Endodermal cell (in vitro differentiated cells): ENCODE data around the gene CD46. TPM values are rescaled to one million over a fixed set of nuclear protein-coding genes. Genes with fewer than 3 reads are reported as not detected.

Experiments used
- DNase-seq: peaks from one replicate; pipeline ENCODE4 v3.0.0-alpha.2; 2017
- H3K27ac ChIP-seq: 2 replicates; pipeline ENCODE4 v1.5.1; 2013; ENCODE audit warnings: mild to moderate bottlenecking, low read depth, low read length, moderate library complexity
- H3K27me3 ChIP-seq: 2 replicates; pipeline ENCODE4 v1.6.1; 2013; ENCODE audit warnings: mild to moderate bottlenecking, low read length, moderate library complexity; ENCODE audit not compliant: insufficient read depth, control insufficient read depth, poor library complexity, severe bottlenecking
- H3K36me3 ChIP-seq: 2 replicates; pipeline ENCODE4 v1.7.0; 2013; ENCODE audit warnings: mild to moderate bottlenecking, low read length, moderate library complexity; ENCODE audit not compliant: control insufficient read depth, insufficient read depth
- H3K4me1 ChIP-seq: one replicate; pipeline ENCODE4 v1.7.0; 2013; ENCODE audit warnings: low read length; ENCODE audit not compliant: control insufficient read depth, insufficient read depth
- H3K4me3 ChIP-seq: 2 replicates; pipeline ENCODE4 v1.5.1; 2013; ENCODE audit warnings: mild to moderate bottlenecking, low read length, moderate library complexity
- H3K9ac ChIP-seq: 2 replicates; pipeline ENCODE4 v1.6.1; 2013; ENCODE audit warnings: mild to moderate bottlenecking, low read length, moderate library complexity; ENCODE audit not compliant: poor library complexity, severe bottlenecking; ENCODE audit errors: extremely low read depth
- H3K9me3 ChIP-seq: 2 replicates; pipeline ENCODE4 v1.6.1; 2013; ENCODE audit warnings: mild to moderate bottlenecking, low read length, moderate library complexity; ENCODE audit not compliant: control insufficient read depth
- H3K27ac Mint-ChIP-seq: 2 replicates; pipeline ENCODE4 v1.8.0; 2020; ENCODE audit warnings: mixed read lengths
- H3K27me3 Mint-ChIP-seq: 2 replicates; pipeline ENCODE4 v1.8.0; 2021; ENCODE audit warnings: mild to moderate bottlenecking, mixed read lengths; ENCODE audit not compliant: insufficient read depth
- H3K36me3 Mint-ChIP-seq: 2 replicates; pipeline ENCODE4 v1.8.0; 2020; ENCODE audit warnings: low read depth, mixed read lengths
- H3K4me1 Mint-ChIP-seq: 2 replicates; pipeline ENCODE4 v1.8.0; 2020; ENCODE audit warnings: mixed read lengths
- H3K4me3 Mint-ChIP-seq: 2 replicates; pipeline ENCODE4 v1.8.0; 2020; ENCODE audit warnings: mild to moderate bottlenecking, moderate library complexity, mixed read lengths
- H3K9me3 Mint-ChIP-seq: 2 replicates; pipeline ENCODE4 v1.8.0; 2020; ENCODE audit warnings: mild to moderate bottlenecking, mixed read lengths
- CTCF ChIP-seq: fragments of 200-600 bp; sonication (generic); conservative IDR thresholded peaks from 2 replicates; pipeline ENCODE4 v1.5.0; 2021; ENCODE audit warnings: antibody characterized with exemption, mild to moderate bottlenecking
- WGBS, 2 experiments: methylation state at CpG; one replicate each; pipeline versions ENCODE4 v1.1.5 to v1.1.7; 2013; ENCODE audit warnings: missing lambda C conversion rate in 2 of 2, mixed read lengths in 1 of 2; ENCODE audit not compliant: insufficient coverage in 1 of 2, insufficient read length in 1 of 2; 5-methylcytosine and 5-hydroxymethylcytosine counted together
- total RNA-seq, 2 donors: library from RNA; stranded (reverse); fragmentation: NEBNext Ultra II Directional in 1 of 2; extraction: Animal tissue kit (Norgen Biotek cat#: 25700) in 1 of 2; gene quantifications; 2 replicates in 1 of 2; 3 replicates in 1 of 2; pipeline ENCODE4 v1.2.1, GENCODE V29; 2021

Gene CD46
- total RNA-seq, 2 donors from 2014 or later = 132 to 135 TPM

- Mint-ChIP-seq H3K4me1 (peaks cover 51% of the 10 kb centered on the region), H3K9me3 (no peaks in the 10 kb centered on the region), H3K36me3 (peaks cover 8% of the 10 kb centered on the region), H3K4me3 (peak overlapping the region; percentile 99), H3K27ac (peak overlapping the region; percentile 98), H3K27me3 (no peaks in the 10 kb centered on the region)
- WGBS, 2 experiments = 0% methylated on average over 8 to 30 of the region's 30 CpGs
- peaks cover 8% of the 10 kb centered on the region for H3K36me3 ChIP-seq
- no peaks in the 10 kb centered on the region for H3K27me3 ChIP-seq
- peak overlapping the region; percentile 91 for H3K4me3 ChIP-seq
- peak overlapping the region; percentile 67 for H3K9ac ChIP-seq
- no peak for TF ChIP-seq CTCF
- peak; percentile 71 for DNase-seq
- no peaks in the 10 kb centered on the region for H3K9me3 ChIP-seq
- peak overlapping the region; percentile 85 for H3K27ac ChIP-seq
- H3K4me1 ChIP-seq = no peaks in the 10 kb centered on the region
These were observed 673 bp downstream of the CD46 start for GRCh38 chr1:207752456-207752998.

- no peak overlapping the region for H3K27ac ChIP-seq
These were observed 1.8 kb downstream of the CD46 start for GRCh38 chr1:207753611-207754010.

GRCh38 chr1:207754011-207754410 is 2.2 kb downstream of the CD46 start:
- peak overlapping the region; percentile 99 for H3K4me3 Mint-ChIP-seq
- peak overlapping the region; percentile 91 for H3K4me3 ChIP-seq

More at GRCh38 chr1:207753611-207754010, 1.8 kb downstream of the CD46 start:
- Mint-ChIP-seq H3K9me3 (no peaks in the 10 kb centered on the region), H3K27me3 (no peaks in the 10 kb centered on the region), H3K36me3 (peaks cover 17% of the 10 kb centered on the region), H3K27ac (no peak overlapping the region), H3K4me1 (peaks cover 48% of the 10 kb centered on the region), H3K4me3 (peak overlapping the region; percentile 99)
- Histone ChIP-seq H3K4me1 (no peaks in the 10 kb centered on the region), H3K9ac (no peak overlapping the region), H3K27me3 (no peaks in the 10 kb centered on the region), H3K36me3 (peaks cover 18% of the 10 kb centered on the region), H3K4me3 (peak overlapping the region; percentile 91), H3K9me3 (no peaks in the 10 kb centered on the region)
- TF ChIP-seq CTCF = no peak
- 78 to 89% methylated on average over 7 of the region's 7 CpGs for WGBS, 2 experiments
- no peak for DNase-seq

More at GRCh38 chr1:207754011-207754410, 2.2 kb downstream of the CD46 start:
- H3K36me3 Mint-ChIP-seq = peaks cover 20% of the 10 kb centered on the region
- Histone ChIP-seq H3K9ac (no peak overlapping the region), H3K36me3 (peaks cover 22% of the 10 kb centered on the region), H3K4me1 (no peaks in the 10 kb centered on the region), H3K27ac (no peak overlapping the region), H3K27me3 (no peaks in the 10 kb centered on the region), H3K9me3 (no peaks in the 10 kb centered on the region)
- peaks cover 44% of the 10 kb centered on the region for H3K4me1 Mint-ChIP-seq
- no peaks in the 10 kb centered on the region for H3K27me3 Mint-ChIP-seq
- H3K9me3 Mint-ChIP-seq = no peaks in the 10 kb centered on the region
- no peak overlapping the region for H3K27ac Mint-ChIP-seq
- 60 to 65% methylated on average over 3 to 4 of the region's 4 CpGs for WGBS, 2 experiments
- no peak for TF ChIP-seq CTCF
- DNase-seq = no peak
